ENCODE results near the gene CA6.
"Not testable (repeated sequence)": the region's sequence is repeated elsewhere in the genome, so short reads cannot be mapped to it uniquely, and the experiment has no call there.

The CA6 gene

GRCh38 chr1:8908388-8909151, 37.1 kb upstream of the CA6 start:
- DNase-seq (ENCODE audit: insufficient read length, low spot score) (no peak), FAIRE-seq (no peak)
- TF ChIP-seq TAF1 (IDR thresholded peaks at IDR 0.05; ENCODE audit: low read depth, low read length) (no peak), POU2F2 (IDR thresholded peaks at IDR 0.05; ENCODE audit: low read depth, low read length) (no peak), POLR2AphosphoS5 (IDR thresholded peaks at IDR 0.05; ENCODE audit: low read depth, low read length) (no peak), SPI1 (IDR thresholded peaks at IDR 0.05; ENCODE audit: low read depth, low read length) (no peak), POLR2A (IDR thresholded peaks at IDR 0.05; ENCODE audit: low read depth, low read length) (no peak), PAX5 (IDR thresholded peaks at IDR 0.05; ENCODE audit: insufficient read depth, low read length, severe bottlenecking) (no peak)

DNA sequence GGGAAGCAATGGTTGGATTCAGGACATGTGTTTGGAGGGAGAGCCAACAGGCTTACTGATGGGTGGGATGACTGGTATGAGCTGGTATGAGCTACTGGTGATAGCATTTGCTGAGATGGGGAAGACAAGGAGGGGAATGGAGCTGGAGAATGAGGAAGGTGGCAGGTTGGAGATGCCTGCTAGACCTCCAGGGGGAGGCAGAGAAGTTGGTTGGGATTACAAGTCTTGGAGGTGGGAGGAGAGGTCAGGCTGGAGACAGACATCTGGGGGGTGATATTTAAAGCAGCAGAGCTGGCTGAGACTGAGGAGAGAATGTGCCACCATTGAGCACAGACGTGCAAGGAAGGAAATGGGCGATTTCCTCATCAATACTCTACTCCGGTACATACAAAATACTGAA, 35.3 kb upstream of the CA6 start:
- no peak for DNase-seq (ENCODE audit: insufficient read length, low spot score)
- no peak for FAIRE-seq
- no peak for TF ChIP-seq PAX5 (IDR thresholded peaks at IDR 0.05; ENCODE audit: insufficient read depth, low read length, severe bottlenecking)
- TF ChIP-seq POLR2A (IDR thresholded peaks at IDR 0.05; ENCODE audit: low read depth, low read length): no peak

- FAIRE-seq (no peak), DNase-seq (ENCODE audit: insufficient read length, low spot score) (no peak)
- TF ChIP-seq POU2F2 (IDR thresholded peaks at IDR 0.05; ENCODE audit: low read depth, low read length) (no peak), PAX5 (IDR thresholded peaks at IDR 0.05; ENCODE audit: insufficient read depth, low read length, severe bottlenecking) (no peak), POLR2A (IDR thresholded peaks at IDR 0.05; ENCODE audit: low read depth, low read length) (no peak), TAF1 (IDR thresholded peaks at IDR 0.05; ENCODE audit: low read depth, low read length) (no peak), SPI1 (IDR thresholded peaks at IDR 0.05; ENCODE audit: low read depth, low read length) (no peak), POLR2AphosphoS5 (IDR thresholded peaks at IDR 0.05; ENCODE audit: low read depth, low read length) (no peak)
Measured at GRCh38 chr1:8910914-8911313, 34.8 kb upstream of the CA6 start.

- no peak for FAIRE-seq
- no peak for DNase-seq (ENCODE audit: insufficient read length, low spot score)
- no peak for TF ChIP-seq PAX5 (IDR thresholded peaks at IDR 0.05; ENCODE audit: insufficient read depth, low read length, severe bottlenecking)
- TF ChIP-seq SPI1 (IDR thresholded peaks at IDR 0.05; ENCODE audit: low read depth, low read length): no peak
- no peak for TF ChIP-seq POLR2AphosphoS5 (IDR thresholded peaks at IDR 0.05; ENCODE audit: low read depth, low read length)
- TF ChIP-seq POLR2A (IDR thresholded peaks at IDR 0.05; ENCODE audit: low read depth, low read length): no peak
- no peak for TF ChIP-seq POU2F2 (IDR thresholded peaks at IDR 0.05; ENCODE audit: low read depth, low read length)
- no peak for TF ChIP-seq TAF1 (IDR thresholded peaks at IDR 0.05; ENCODE audit: low read depth, low read length)
Measured at GRCh38 chr1:8911416-8912309, 34.0 kb upstream of the CA6 start.

GRCh38 chr1:8913457-8913856, 32.2 kb upstream of the CA6 start:
- DNase-seq (ENCODE audit: insufficient read length, low spot score): no peak
- TF ChIP-seq POLR2AphosphoS5 (IDR thresholded peaks at IDR 0.05; ENCODE audit: low read depth, low read length): no peak
- no peak for TF ChIP-seq TAF1 (IDR thresholded peaks at IDR 0.05; ENCODE audit: low read depth, low read length)
- no peak for TF ChIP-seq POU2F2 (IDR thresholded peaks at IDR 0.05; ENCODE audit: low read depth, low read length)
- no peak for TF ChIP-seq PAX5 (IDR thresholded peaks at IDR 0.05; ENCODE audit: insufficient read depth, low read length, severe bottlenecking)
- no peak for TF ChIP-seq SPI1 (IDR thresholded peaks at IDR 0.05; ENCODE audit: low read depth, low read length)
- no peak for TF ChIP-seq POLR2A (IDR thresholded peaks at IDR 0.05; ENCODE audit: low read depth, low read length)
- no peak for FAIRE-seq

DNA sequence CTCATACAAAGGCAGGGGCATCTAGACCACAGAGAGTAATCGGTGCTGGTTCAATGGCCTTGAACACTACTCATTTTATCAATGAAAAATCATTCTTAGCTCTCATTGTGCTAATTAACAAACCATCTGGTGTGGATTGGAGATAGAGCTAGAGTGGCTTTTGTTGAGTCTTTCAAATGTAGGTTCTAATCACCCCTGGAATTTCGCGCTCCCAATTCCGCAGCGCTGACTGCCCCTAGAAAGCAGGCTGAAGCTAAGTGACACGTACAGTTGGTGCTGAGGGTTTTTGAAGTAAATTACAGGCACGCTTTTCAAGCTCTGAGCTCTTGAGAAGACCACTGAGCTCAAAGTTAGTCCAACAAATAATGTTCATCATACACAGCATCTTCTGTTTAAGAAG, 31.2 kb upstream of the CA6 start:
- no peak for FAIRE-seq
- no peak for DNase-seq (ENCODE audit: insufficient read length, low spot score)
- no peak for TF ChIP-seq POU2F2 (IDR thresholded peaks at IDR 0.05; ENCODE audit: low read depth, low read length)
- no peak for TF ChIP-seq POLR2A (IDR thresholded peaks at IDR 0.05; ENCODE audit: low read depth, low read length)
- no peak for TF ChIP-seq TAF1 (IDR thresholded peaks at IDR 0.05; ENCODE audit: low read depth, low read length)
- no peak for TF ChIP-seq POLR2AphosphoS5 (IDR thresholded peaks at IDR 0.05; ENCODE audit: low read depth, low read length)
- TF ChIP-seq SPI1 (IDR thresholded peaks at IDR 0.05; ENCODE audit: low read depth, low read length): no peak
- TF ChIP-seq PAX5 (IDR thresholded peaks at IDR 0.05; ENCODE audit: insufficient read depth, low read length, severe bottlenecking): no peak

DNA sequence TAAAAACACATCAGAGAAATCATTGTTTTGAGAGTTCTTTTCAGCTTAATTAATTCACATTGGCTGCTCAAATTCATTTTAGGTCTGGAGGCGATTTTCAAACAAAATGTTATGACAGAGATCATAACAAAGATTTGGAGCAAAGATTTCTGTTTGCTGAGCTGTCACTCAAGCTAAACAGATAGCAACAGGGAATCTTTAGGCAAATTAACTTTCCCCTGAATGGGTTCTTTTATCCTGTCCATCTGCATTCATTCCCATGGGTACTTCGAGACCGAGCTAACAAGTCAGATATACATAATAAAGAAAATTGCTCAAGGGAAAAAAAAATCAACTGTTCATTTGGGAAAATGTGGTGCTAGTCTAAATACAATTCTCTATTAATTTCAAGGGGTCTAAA, 30.2 kb upstream of the CA6 start:
- TF ChIP-seq TAF1 (IDR thresholded peaks at IDR 0.05; ENCODE audit: low read depth, low read length) (no peak), PAX5 (IDR thresholded peaks at IDR 0.05; ENCODE audit: insufficient read depth, low read length, severe bottlenecking) (no peak), POLR2A (IDR thresholded peaks at IDR 0.05; ENCODE audit: low read depth, low read length) (no peak)
- FAIRE-seq: no peak
- DNase-seq (ENCODE audit: insufficient read length, low spot score): no peak

DNA sequence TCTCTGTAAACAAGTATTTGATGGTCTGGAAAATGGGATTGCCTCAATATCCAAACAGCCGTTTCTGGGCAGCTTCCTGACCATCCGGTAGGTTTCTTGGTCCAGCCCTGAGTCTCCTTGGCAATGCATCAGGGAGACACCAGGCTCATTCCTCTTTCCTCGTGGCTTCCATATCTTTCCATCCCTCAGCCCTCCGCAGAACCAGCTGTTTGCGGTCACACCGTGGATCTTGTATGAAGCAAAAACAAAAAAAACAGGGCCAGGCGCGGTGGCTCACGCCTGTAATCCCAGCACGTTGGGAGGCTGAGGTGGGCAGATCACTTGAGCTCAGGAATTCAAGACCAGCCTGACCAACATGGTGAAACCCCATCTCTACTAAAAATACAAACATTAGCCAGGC, 28.1 kb upstream of the CA6 start:
- DNase-seq (ENCODE audit: insufficient read length, low spot score); FAIRE-seq: not testable (repeated sequence)

DNA sequence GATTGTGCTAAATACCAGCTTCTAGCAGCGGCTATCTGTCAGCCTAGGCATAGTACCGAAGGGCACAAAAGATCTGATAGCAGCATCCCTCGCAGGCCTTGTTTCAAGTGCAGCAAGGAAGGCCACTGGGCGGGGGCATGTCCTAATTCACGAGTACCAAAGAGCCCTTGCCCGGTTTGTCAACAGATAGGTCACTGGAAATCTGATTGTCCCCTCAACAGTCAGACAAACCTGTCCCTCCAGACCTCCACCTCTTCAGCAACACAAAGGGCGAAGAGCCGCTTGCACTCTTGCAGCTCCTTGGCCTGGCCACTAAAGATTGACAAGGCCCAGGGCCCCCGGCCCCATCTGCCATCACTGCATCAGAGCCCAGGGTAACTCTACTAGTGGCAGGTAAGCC, 22.7 kb upstream of the CA6 start:
- TF ChIP-seq POLR2AphosphoS5 (IDR thresholded peaks at IDR 0.05; ENCODE audit: low read depth, low read length) (no peak), PAX5 (IDR thresholded peaks at IDR 0.05; ENCODE audit: insufficient read depth, low read length, severe bottlenecking) (no peak), TAF1 (IDR thresholded peaks at IDR 0.05; ENCODE audit: low read depth, low read length) (no peak), POLR2A (IDR thresholded peaks at IDR 0.05; ENCODE audit: low read depth, low read length) (no peak), SPI1 (IDR thresholded peaks at IDR 0.05; ENCODE audit: low read depth, low read length) (no peak), POU2F2 (IDR thresholded peaks at IDR 0.05; ENCODE audit: low read depth, low read length) (no peak)
- DNase-seq (ENCODE audit: insufficient read length, low spot score) (no peak), FAIRE-seq (no peak)

DNA sequence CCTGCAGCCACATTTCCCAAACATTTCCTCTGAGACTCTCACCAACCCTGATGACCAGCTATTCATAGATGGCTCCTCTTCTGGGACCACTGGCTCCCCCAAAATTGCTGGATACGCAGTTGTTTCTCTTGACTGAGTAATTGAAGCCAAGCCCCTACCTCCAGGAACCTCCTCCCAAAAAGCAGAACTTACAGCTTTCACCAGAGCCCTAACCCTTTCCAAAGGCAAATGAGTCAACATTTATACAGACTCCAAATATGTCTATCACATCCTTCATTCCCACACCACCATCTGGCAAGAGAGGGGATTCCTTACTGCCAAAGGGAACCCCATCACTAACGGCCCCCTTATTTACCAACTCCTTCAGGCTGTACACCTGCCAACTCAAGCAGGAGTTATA, 20.3 kb upstream of the CA6 start:
- DNase-seq (ENCODE audit: insufficient read length, low spot score) (no peak), FAIRE-seq (no peak)

More for the DNA sequence above, 20.3 kb upstream of the CA6 start:
- no peak for TF ChIP-seq POLR2A (IDR thresholded peaks at IDR 0.05; ENCODE audit: low read depth, low read length)
- no peak for TF ChIP-seq TAF1 (IDR thresholded peaks at IDR 0.05; ENCODE audit: low read depth, low read length)
- no peak for TF ChIP-seq POLR2AphosphoS5 (IDR thresholded peaks at IDR 0.05; ENCODE audit: low read depth, low read length)
- TF ChIP-seq SPI1 (IDR thresholded peaks at IDR 0.05; ENCODE audit: low read depth, low read length): no peak
- TF ChIP-seq POU2F2 (IDR thresholded peaks at IDR 0.05; ENCODE audit: low read depth, low read length): no peak
- no peak for TF ChIP-seq PAX5 (IDR thresholded peaks at IDR 0.05; ENCODE audit: insufficient read depth, low read length, severe bottlenecking)
